GM12891 (cell line): ENCODE results near the gene HSD17B11.
"Not testable (repeated sequence)": the region's sequence is repeated elsewhere in the genome, so short reads cannot be mapped to it uniquely, and the experiment has no call there.

Experiments used
- DNase-seq: peaks from one replicate; pipeline ENCODE4 v3.0.0; 2011; ENCODE audit warnings: low spot score; ENCODE audit not compliant: insufficient read length
- FAIRE-seq: peaks from 2 replicates; lab custom pipeline; 2011; peaks lifted over from hg19 to GRCh38; lab: Jason Lieb, UNC
- PAX5 ChIP-seq: IDR thresholded peaks from 2 replicates; pipeline ENCODE4 v1.6.1; 2011; ENCODE audit warnings: low read length, moderate library complexity, mild to moderate bottlenecking; ENCODE audit not compliant: insufficient read depth, severe bottlenecking
- POLR2A ChIP-seq: IDR thresholded peaks from 2 replicates; pipeline ENCODE4 v1.6.1; 2011; ENCODE audit warnings: low read depth, low read length, control low read depth
- POLR2AphosphoS5 ChIP-seq: IDR thresholded peaks from 2 replicates; pipeline ENCODE4 v1.6.1; 2011; ENCODE audit warnings: low read depth, low read length, control low read depth
- POU2F2 ChIP-seq: IDR thresholded peaks from 2 replicates; pipeline ENCODE4 v1.6.1; 2011; ENCODE audit warnings: low read depth, mild to moderate bottlenecking, control low read depth, low read length, moderate library complexity
- SPI1 ChIP-seq: IDR thresholded peaks from 2 replicates; pipeline ENCODE4 v1.6.1; 2011; ENCODE audit warnings: low read depth, low read length, control low read depth
- TAF1 ChIP-seq: IDR thresholded peaks from 2 replicates; pipeline ENCODE4 v1.6.1; 2011; ENCODE audit warnings: low read depth, low read length, control low read depth

Gene HSD17B11

DNA sequence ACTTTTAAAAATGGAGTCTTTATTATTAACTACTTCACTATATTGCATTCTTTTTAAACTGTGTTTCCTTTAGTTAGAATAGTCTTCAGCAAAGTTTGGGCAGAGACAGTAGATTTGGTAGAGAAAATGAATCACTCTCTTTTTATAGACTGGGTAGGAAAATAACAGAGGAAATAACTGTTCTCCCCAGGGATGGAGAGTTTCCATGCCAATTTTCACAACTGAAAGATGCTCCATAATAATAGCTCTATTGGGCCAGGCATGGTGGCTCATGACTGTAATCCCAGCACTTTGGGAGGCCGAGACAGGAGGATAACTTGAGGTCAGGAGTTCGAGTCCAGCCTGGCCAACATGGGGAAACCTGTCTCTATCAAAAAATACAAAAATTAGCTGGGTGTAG, 81.4 kb downstream of the HSD17B11 start:
- no peak for DNase-seq
- TF ChIP-seq POU2F2, result no peak
- TF ChIP-seq POLR2A, result no peak
- no peak for TF ChIP-seq SPI1
- no peak for TF ChIP-seq TAF1
- TF ChIP-seq POLR2AphosphoS5, result no peak
- TF ChIP-seq PAX5, result no peak
- no peak for FAIRE-seq

DNA sequence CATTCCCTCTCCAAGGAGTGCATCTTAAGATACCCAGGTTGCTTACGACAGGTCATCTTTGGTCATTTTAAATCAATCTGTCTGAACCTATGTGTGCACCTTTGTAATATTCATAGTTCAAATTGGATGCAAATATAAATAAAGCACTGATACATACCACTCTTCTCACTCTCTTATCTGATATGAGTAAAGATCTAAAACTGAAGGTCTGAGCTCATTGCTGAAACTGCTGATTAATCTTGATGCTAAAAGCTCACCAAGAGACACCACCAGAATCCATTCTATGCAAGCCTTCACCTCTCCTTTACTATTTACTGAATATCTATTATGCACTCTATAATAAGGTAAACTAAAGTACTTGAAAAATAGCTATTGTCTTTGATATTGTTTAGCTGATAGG, 84.9 kb downstream of the HSD17B11 start:
- TF ChIP-seq SPI1 (no peak), POU2F2 (no peak), TAF1 (no peak), PAX5 (no peak), POLR2AphosphoS5 (no peak), POLR2A (no peak)
- DNase-seq (no peak), FAIRE-seq (no peak)

DNA sequence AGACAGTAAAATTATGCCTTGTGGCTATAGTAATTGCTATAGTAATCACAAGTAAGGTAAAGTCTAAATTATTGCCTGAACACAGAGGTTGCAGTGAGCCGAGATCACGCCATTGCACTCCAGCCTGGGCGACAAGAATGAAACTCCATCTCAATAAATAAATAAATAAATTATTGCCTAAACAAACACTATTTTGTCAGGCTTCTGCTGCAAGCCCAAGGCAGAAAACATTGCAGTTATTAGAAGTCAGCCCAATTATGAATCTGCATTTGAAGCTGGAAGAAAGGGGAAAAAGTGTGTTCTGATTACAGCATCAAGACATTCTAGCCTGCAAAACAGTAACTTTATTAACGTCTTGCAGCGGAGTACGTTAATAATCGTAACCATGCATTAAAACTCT, 85.4 kb downstream of the HSD17B11 start:
- no peak for TF ChIP-seq TAF1
- TF ChIP-seq POU2F2, result no peak
- no peak for TF ChIP-seq SPI1
- no peak for TF ChIP-seq PAX5
- no peak for TF ChIP-seq POLR2A
- no peak for TF ChIP-seq POLR2AphosphoS5
- FAIRE-seq, result no peak
- no peak for DNase-seq

DNA sequence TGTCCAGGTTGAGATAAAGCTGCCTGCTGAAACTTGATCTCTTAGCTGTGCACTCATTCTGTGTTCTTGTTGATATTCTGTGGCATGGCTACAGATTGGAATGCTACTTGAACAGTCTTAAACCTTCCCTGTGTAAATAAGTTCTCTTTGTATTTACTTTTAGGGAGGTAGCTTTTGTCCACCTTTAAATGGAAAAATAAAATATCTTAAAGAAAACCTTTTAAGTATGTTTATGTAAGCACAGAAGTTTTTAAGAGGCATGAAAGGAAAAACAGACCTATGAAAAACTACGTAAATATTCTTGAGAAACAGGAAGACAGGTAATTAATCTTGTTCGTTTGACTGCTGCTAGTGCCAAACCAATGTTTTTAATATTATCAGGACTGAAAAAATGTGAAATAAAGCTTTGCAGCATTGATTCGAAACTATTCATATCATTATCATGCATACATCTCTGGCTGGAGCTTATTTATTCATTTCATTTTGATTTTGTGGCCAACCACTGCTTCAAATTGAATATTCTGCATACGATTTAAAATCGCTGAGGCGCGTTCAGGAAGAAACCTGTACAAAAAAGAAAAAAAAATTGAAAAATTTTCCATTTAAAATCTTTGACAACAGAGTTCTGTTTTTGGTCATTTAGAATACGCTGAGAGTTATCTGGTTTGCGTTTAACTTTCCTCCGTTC, 86.1 kb downstream of the HSD17B11 start:
- FAIRE-seq, result no peak
- no peak for DNase-seq
- no peak for TF ChIP-seq POLR2AphosphoS5
- no peak for TF ChIP-seq POU2F2
- no peak for TF ChIP-seq PAX5
- no peak for TF ChIP-seq SPI1
- no peak for TF ChIP-seq TAF1
- no peak for TF ChIP-seq POLR2A

DNA sequence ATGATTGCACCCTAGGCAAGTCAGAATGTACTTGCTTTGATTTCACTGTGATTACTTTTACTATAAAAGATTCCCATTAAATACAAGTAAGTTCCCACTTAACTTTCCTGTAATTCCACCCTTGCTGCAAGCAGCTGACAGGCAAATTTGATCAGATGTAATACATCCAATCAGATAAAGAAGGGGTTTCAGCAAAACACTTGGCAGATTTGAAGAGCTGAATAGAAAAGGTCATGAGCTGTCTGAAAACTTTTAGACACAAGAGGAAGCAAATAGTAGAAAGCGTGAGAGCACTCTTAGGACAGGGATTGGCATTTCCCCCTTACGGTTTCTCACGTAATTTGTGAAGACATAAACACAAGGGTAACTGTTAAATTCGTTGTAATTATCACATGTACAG, 91.1 kb downstream of the HSD17B11 start:
- DNase-seq (no peak), FAIRE-seq (no peak)
- no peak for TF ChIP-seq SPI1

DNA sequence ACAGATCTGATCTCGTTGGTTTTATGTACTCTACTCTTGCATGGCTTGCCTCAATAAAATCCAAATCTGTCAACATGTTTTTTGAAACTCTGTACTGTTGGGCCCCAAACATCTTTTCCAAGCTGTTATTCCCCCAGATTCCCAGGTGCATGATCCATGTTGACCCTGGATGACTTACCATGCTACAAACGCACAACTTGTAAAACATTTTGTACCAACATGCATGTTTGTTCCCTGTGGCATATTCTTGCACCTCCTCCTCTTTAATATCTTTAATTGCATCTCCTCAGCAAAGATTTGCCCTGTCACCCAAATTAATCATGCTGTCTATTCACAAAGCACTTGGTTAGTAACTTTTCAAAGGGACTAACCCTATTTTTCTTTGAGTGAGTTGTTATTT, 92.6 kb downstream of the HSD17B11 start:
- TF ChIP-seq PAX5 (no peak), POU2F2 (no peak), SPI1 (no peak), POLR2A (no peak), POLR2AphosphoS5 (no peak), TAF1 (no peak)
- no peak for FAIRE-seq
- no peak for DNase-seq

DNA sequence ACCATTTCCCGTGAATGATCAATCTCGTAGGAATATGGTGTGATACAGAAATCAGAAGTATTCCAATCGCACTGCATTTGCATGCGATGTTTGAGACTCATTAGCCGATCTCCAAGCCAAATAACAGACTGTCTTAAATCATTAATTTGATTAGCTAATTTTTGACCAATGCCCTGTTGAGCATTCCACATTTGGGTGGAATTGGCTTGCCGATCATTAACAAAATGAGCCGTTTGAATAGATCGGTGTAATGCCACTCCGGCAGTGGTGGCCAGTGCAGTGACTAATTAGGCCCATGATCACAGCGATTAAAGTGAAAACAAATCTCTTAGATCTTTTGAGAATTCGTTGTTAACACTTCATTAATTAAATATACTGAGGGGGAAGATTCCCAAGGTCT, 96.1 kb downstream of the HSD17B11 start:
- DNase-seq, FAIRE-seq: not testable (repeated sequence)

DNA sequence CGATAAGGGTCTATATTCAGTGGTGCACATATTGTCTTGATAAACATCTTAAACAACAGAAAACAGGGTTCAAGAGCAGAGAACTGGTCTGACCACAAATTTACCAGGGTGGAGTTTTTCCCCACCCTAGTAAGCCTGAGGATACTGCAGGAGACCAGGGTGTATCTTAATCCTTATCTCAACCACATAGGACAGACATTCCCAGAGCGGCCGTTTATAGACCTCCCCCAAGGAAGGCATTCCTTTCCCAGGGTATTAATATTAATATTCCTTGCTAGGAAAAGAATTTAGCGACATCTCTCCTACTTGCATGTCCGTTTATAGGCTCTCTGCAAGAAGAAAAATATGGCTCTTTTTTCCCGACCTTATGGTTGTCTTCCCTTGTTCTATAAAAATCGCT, 97.1 kb downstream of the HSD17B11 start:
- DNase-seq, FAIRE-seq: not testable (repeated sequence)

DNA sequence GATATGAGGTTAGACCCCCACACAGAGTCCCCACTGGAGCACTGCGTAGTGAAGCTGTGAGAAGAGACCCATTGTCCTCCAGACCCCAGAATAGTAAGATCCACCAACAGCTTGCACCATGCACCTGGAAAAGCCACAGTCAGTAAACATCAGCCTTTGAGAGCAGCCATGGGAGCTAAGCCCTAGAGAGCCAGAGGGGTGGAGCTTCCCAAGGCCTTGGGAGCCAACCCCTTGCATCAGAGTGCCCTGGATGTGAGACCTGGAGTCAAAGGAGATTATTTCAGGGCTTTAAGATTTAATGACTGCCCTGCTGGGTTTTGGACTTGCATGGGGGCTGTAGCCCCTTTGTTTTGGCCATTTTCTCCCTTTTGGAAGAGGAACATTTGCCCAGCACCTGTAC, 104.0 kb downstream of the HSD17B11 start:
- FAIRE-seq, result no peak
- TF ChIP-seq POLR2AphosphoS5 (no peak), PAX5 (no peak), POU2F2 (no peak), TAF1 (no peak), SPI1 (no peak), POLR2A (no peak)
- no peak for DNase-seq
